DND-41 (cell line): ENCODE measurements around the gene TMEM9.

Experiments used
- CTCF ChIP-seq: IDR thresholded peaks from 2 replicates; pipeline ENCODE4 v1.5.1; 2012; ENCODE audit warnings: borderline replicate concordance, low read length, moderate library complexity, mild to moderate bottlenecking; ENCODE audit not compliant: poor library complexity, severe bottlenecking; ENCODE audit errors: extremely low read depth
- EZH2 ChIP-seq: IDR thresholded peaks from 3 replicates; pipeline ENCODE4 v1.6.1; 2012; ENCODE audit warnings: borderline replicate concordance, low read depth, mild to moderate bottlenecking, moderate library complexity, low read length, inconsistent platforms; ENCODE audit not compliant: severe bottlenecking

GRCh38 chr1:201092738-201093137 lies 61.5 kb downstream of the TMEM9 start:
- TF ChIP-seq CTCF (no peak), EZH2 (no peak)
